NCI-H510A (cell line): ENCODE results near the gene UEVLD.
"Not testable (repeated sequence)": the region's sequence is repeated elsewhere in the genome, so short reads cannot be mapped to it uniquely, and the experiment has no call there.

ENCODE experiments used
- DNase-seq: peaks from one replicate; lab custom pipeline; 2025; lab: John Stamatoyannopoulos, UW

The UEVLD gene

DNA sequence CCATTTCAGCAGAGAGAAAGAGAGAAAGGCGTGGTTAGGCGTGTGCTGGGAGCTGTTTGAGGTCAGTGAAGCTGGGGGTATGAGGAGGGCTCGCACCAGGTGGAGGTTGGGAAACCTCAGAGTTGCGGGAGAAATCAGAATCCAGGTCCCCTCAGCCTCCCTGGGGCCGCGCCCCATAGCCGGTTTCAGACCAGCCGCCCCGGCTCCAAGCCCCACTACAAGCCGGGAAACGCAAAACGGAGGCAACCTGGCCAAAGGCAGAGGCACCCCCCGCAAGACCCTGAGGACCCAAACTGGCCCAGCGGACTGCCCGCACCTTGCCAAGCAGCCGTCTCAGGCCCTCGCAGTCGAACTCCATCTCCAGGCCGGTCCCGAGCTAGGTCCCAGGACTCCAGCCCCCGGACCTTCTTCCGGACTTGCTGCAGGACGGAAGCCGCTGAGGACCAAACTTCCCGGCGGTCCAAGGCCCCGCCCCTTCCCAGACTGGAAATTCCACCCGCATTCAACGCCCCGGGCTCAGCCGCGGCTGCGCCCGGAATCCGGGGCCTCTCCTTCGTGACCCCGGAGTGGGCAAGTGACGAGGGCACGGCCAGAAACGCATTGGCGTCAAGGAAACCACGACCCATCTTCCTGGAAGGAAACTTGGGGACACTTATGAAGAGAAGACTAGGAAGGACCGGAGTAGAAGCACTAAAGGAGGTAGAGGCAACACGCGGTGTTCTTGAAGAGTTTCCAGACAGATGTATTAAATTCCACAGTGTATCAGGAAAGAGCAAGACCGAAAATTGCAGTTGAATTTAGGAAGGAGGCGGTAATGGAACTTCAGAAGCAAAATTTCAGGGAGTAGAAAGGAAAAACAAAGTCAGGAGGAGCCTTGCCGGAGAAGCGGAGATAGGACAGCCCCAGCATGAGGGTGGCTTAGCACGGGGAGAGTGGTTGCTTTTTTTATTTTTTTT is at the start of gene UEVLD:
UEVLD (minus strand) TSS at position 438 of the 956 bp plus-strand sequence; CDS start at position 358, 80 bp downstream.
- DNase-seq, result peak; percentile 65

DNA sequence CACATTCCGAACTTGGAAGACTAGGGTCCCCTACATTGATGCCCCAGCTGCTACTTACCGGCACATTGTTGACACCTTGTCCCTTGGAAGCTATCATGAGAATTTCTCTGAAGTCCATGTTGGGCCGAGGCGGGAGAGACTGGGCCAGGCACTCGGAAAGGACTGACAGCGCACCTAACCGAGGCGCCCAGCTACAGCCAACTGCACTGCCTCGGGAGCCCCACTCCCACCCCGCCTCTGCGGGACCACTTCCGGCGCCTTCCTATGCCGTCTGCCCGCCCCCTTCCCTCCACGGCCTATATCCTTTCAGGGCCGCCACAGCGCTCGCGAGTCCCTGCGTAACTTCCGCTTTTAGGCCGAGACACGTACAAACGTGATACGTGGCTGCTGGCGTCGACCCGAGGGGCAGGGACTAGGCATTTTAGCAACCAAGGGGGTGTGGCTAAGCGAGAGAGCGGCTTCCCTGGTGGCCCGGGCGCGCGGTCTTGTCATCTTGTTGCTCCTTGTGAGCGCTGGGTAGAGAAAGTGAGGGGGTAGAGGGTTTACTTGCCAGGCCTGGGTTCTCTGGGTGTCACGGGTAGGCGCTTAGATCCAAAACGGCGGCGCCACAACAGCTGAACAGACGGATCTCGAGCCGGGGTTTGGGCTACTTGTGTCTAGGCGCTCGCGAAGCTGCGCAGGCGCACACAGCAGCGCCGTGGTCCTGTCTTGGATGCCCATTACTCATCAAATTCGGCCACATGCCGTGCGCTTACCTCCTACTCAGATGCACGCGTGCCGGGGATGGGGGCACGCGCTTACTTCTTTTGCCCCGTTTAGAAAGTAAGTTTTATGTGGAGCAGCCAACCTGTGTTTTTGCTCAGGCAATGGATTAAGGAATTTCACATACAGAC is 45.9 kb upstream of the UEVLD start, which contains the start of gene SPTY2D1:
SPTY2D1 (minus strand) TSS at position 203 of the 893 bp plus-strand sequence; CDS start at position 118, 85 bp downstream.
- peak; percentile 95 for DNase-seq

DNA sequence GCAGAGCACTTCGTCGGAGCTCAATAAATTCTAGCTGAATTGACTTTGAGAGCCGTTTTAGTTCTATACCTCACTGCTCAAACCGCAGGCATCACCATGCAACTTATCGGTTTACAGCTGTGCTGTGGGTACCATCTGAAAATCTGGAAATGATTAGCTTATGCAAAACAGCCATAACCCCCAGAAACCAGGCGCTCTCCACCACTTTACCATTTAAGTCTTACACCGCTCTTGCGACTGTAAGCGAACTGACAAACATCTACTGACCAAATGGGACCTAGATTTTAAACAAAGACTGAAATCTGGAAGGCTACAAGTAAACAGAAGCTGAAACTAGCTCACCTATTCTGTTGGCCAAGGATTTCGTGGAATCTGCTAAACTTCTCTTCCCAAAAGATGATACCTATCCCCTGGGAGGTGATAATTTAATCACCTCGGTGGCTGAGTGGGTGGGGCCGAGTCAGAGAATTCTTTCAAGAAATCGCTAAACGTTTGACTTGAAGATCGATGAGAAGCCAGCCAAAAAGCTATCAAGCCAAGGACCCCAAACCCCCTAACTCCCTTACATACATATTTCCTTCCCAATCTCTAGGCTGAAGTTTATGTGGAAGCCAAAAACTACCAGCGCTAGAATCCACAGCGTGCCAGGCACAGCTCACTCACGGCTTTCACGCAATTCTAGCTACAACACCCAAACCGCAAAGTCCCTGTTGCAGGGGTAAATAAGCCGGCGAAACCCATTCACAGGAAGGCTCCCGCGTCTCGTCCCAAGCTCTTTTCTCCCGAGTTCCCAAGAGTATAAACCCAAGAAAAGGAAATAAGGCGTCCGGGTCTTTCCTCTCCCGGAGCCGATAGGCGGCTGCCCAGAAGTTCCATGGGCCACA is 45.0 kb upstream of the UEVLD start:
- no peak for DNase-seq

GRCh38 chr11:18632841-18633240 is 44.3 kb upstream of the UEVLD start:
- no peak for DNase-seq

- no peak for DNase-seq
Observed at GRCh38 chr11:18624161-18624560, 35.6 kb upstream of the UEVLD start.

DNA sequence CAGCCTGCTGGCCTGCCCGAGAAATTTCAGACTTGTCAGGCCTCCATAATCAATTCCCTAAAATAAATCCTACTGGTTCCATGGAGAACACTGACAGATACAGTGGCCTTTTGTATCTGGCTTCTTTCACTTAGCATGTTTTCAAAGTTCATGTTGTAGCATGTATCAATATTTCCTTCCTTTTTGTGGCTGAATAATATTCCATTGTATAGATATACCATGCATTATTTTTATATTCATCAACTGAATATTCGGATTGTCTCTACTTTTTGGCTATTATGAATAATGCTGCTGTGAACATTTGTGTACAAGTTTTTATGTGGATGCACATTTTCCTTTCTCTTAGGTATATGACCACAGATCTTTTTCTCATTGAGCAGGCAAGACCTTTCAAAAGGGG is 35.2 kb upstream of the UEVLD start:
- no peak for DNase-seq

GRCh38 chr11:18618342-18619025 is 29.9 kb upstream of the UEVLD start:
- no peak for DNase-seq

DNA sequence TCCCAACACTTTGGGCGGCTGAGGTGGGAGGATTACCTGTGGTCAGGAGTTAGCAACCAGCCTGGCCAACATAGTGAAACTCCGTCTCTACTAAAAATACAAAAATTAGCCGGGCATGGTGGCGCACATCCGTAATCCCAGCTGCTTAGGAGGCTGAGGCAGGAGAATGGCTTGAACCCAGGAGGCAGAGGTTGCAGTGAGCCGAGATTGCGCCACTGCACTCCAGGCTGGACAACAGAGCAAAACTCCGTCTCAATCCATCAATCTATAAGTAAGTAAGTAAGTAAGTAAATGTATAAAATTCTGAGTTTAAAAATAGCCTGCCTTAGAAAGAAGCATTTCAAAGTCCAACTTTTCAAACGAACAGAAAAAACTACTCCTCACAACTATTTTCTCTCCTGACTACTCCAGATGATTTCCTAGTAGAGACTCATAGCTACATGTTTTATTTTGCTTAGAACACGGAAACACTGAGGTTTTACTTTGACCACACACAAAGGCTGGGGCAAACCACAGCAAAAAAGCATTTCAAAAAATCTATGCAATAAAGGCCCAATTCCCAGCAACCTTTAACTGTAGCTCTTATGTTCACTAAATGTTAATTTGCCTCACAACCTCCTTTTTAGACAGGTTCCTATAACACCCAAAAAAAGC is 29.3 kb upstream of the UEVLD start:
- DNase-seq, result no peak

GRCh38 chr11:18615628-18616392 is 27.3 kb upstream of the UEVLD start:
- DNase-seq, result no peak

GRCh38 chr11:18614667-18615066 is 26.1 kb upstream of the UEVLD start:
- no peak for DNase-seq

GRCh38 chr11:18612394-18612793 is 23.9 kb upstream of the UEVLD start:
- no peak for DNase-seq

DNA sequence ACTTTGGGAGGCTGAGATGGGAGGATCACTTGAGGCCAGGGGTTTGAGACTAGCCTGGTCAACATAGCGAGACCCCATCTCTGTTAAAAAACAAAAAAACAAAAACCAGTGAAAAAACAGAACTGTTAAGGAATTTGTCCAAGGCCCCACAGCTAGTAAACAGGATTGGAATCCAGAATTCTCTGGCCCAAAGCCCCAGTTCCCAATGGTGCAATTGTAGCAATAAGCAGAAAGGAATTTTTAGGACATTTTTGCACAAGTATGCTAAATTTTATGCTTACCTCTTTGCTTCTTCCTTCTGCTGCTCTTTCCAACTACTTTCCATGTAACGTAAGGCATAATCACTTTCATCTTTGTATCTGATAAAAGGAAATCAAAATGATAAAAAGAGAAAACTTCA is 22.7 kb upstream of the UEVLD start:
- DNase-seq, result no peak

DNA sequence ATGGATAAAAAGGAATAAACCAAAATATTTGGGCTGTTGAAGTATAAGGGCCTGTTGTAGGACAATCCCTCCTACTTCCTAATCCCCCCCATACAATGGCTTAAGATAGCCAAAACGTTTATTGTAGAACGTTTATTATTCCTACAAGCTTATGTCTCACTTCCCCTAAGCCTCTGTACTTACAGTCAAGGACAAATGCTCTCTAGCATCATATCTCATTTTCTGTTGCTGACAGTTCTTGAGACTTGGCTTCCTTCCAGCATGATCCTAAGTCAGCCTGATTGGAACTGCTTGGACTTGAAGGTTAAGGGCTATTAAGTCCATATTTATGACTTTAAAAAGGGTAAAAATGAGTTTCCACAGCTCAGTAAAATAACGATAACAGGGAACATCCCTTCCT is 19.8 kb upstream of the UEVLD start:
- DNase-seq, result no peak

DNA sequence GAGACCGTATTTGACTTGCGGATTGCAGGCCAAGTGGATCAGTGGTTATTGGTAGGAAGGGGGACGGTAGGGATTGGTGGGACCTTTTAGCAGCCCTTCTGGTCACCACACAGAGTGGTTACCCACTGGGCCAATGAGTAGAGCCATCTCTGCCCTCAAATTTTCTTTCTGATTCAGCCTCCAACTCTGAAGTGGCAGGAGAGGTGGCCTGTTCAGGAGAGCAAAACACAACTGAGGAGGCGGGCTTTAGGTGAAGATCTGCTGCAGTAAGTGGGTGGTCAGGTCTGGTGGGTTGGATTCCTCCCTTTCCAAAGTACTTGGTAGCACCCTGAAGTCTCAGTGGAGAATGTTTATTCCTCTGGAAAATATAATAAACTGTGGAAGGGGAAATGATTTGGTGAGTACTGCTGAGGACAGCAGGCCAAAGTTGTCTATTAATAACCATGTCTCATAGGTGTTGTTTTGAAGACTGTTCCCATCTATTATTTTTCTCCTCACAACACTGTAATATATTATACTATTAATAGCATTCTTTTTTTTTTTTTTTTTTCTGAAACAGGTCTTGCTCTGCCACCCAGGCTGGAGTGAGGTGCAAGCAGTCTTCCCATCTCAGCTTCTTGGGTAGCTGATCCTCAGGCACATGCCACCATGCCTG is 12.5 kb upstream of the UEVLD start:
- DNase-seq, result no peak

GRCh38 chr11:18599739-18600230 is 11.3 kb upstream of the UEVLD start, which contains the start of gene MISFA:
Gene MISFA, plus strand, starts transcription at chr11:18599789. Its CDS starts 140 bp downstream, at chr11:18599929.
- DNase-seq, result no peak

GRCh38 chr11:18594999-18595749 is 6.6 kb upstream of the UEVLD start:
- no peak for DNase-seq

- DNase-seq, result not testable (repeated sequence)
Observed at GRCh38 chr11:18594088-18594487, 5.6 kb upstream of the UEVLD start.

DNA sequence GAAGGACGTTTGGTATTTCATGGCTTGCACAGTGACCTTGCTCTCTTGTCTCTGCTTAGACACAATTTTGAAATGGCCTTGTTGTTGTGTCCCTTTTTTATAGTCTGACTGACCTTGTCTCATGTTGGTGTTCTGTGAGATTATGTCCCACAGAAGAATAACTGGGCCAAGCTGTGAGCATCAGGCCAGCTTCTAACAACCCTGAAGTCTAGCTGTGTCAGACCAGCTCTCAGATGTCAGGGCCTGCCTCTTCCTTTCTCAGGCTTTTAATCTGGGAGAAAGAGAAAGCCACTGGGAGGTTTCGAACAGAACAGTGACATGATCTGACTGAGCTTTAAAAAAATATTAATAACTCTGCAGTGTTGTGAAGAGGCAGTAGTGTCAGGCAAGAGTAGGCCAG is 2.0 kb upstream of the UEVLD start:
- no peak for DNase-seq
